HepG2 (cell line): Measurements from ENCODE around the gene MYO18A. TPM values are rescaled to one million over a fixed set of nuclear protein-coding genes. Genes with fewer than 3 reads are reported as not detected.

Source experiments
- CHD2 ChIP-seq: IDR thresholded peaks from 2 replicates; pipeline ENCODE4 v1.6.1; 2011; ENCODE audit warnings: low read depth, low read length, improper control_type of control experiment
- E2F5 ChIP-seq: sonication (generic); formaldehyde crosslinking; conservative IDR thresholded peaks from 2 replicates; pipeline ENCODE4 v1.4.0; 2020; ENCODE audit warnings: missing genetic modification reagents
- GFI1 ChIP-seq: sonication (generic); formaldehyde crosslinking; IDR thresholded peaks from 2 replicates; pipeline ENCODE4 v1.5.0; 2020; ENCODE audit warnings: missing genetic modification reagents, mild to moderate bottlenecking, borderline replicate concordance
- KAT8 ChIP-seq: IDR thresholded peaks from 2 replicates; pipeline ENCODE4 v1.6.1; 2016; ENCODE audit warnings: missing genetic modification reagents, missing compliant biosample characterization
- KDM2A ChIP-seq: sonication (generic); formaldehyde crosslinking; IDR thresholded peaks from 2 replicates; pipeline ENCODE4 v1.4.0; 2020; ENCODE audit warnings: low read depth, missing genetic modification reagents, borderline replicate concordance
- MAZ ChIP-seq, 2 experiments: sonication (generic) in 1 of 2; formaldehyde crosslinking in 1 of 2; IDR thresholded peaks; 2 replicates each; pipeline versions ENCODE4 v1.5.0 to v1.6.1; 2012 to 2020; ENCODE audit warnings: low read depth in 2 of 2, mild to moderate bottlenecking in 2 of 2, borderline replicate concordance in 1 of 2, improper control_type of control experiment in 1 of 2, low read length in 1 of 2, missing genetic modification reagents in 1 of 2, moderate library complexity in 1 of 2
- NR2F2 ChIP-seq: IDR thresholded peaks from 2 replicates; pipeline ENCODE4 v1.6.1; 2012; ENCODE audit warnings: low read depth, inconsistent platforms, borderline replicate concordance
- POLR2AphosphoS5 ChIP-seq: IDR thresholded peaks from 2 replicates; pipeline ENCODE4 v1.6.1; 2012; ENCODE audit warnings: low read depth, low read length
- TFDP2 ChIP-seq: sonication (generic); formaldehyde crosslinking; IDR thresholded peaks from 2 replicates; pipeline ENCODE4 v1.4.0; 2020; ENCODE audit warnings: missing genetic modification reagents
- ZBTB20 ChIP-seq: sonication (generic); formaldehyde crosslinking; IDR thresholded peaks from 2 replicates; pipeline ENCODE4 v1.8.1; 2023; ENCODE audit warnings: missing genetic modification reagents, low read depth, mild to moderate bottlenecking, borderline replicate concordance
- ZFP36L1 ChIP-seq: sonication (generic); formaldehyde crosslinking; IDR thresholded peaks from 2 replicates; pipeline ENCODE4 v1.8.0; 2022; ENCODE audit warnings: mild to moderate bottlenecking, missing genetic modification reagents, moderate library complexity
- ZNF225 ChIP-seq: sonication (generic); formaldehyde crosslinking; IDR thresholded peaks from 2 replicates; pipeline ENCODE4 v1.4.0; 2020; ENCODE audit warnings: mild to moderate bottlenecking, missing genetic modification reagents
- polyA plus RNA-seq, 8 experiments: library from polyadenylated mRNA; depleted of rRNA in 3 of 8; stranded (reverse) in 7 of 8; unstranded in 1 of 8; fragments of >200 nt; fragmentation: Illumina TruSeq in 4 of 8; extraction: Trizol in 4 of 8; gene quantifications; 2 replicates each; pipeline versions ENCODE4 v1.2.1 to v1.2.3, GENCODE V29; 2011 to 2016; ENCODE audit warnings: low read depth in 4 of 8, missing spikeins in 1 of 8, mixed read lengths in 1 of 8; ENCODE audit not compliant: insufficient read depth in 1 of 8
- total RNA-seq, 5 experiments: library from RNA; depleted of rRNA; stranded (reverse); fragments of >200 nt; fragmentation: Illumina TruSeq; extraction: Trizol; gene quantifications; 2 replicates each; pipeline ENCODE4 v1.2.3, GENCODE V29; 2016; ENCODE audit warnings: low read depth in 1 of 5
- TF ChIP-seq, protein P1 (sequence below): sonication (generic); formaldehyde crosslinking; IDR thresholded peaks from 2 replicates; pipeline ENCODE4 v1.4.0; 2020; ENCODE audit warnings: missing genetic modification reagents, borderline replicate concordance
- TF ChIP-seq, protein P2 (sequence below), 2 experiments: sonication (generic) in 1 of 2; formaldehyde crosslinking in 1 of 2; IDR thresholded peaks; 2 replicates each; pipeline versions ENCODE4 v1.4.0 to v1.6.1; 2018 to 2020; ENCODE audit warnings: missing genetic modification reagents in 2 of 2, borderline replicate concordance in 1 of 2, low read depth in 1 of 2, mild to moderate bottlenecking in 1 of 2, missing biosample characterization in 1 of 2
- TF ChIP-seq, protein P3 (sequence below): IDR thresholded peaks from 2 replicates; pipeline ENCODE4 v1.6.1; 2016; ENCODE audit warnings: low read depth
- TF ChIP-seq, protein P4 (sequence below): sonication (generic); formaldehyde crosslinking; IDR thresholded peaks from 2 replicates; pipeline ENCODE4 v1.5.0; 2020; ENCODE audit warnings: mild to moderate bottlenecking, low read depth, missing genetic modification reagents, borderline replicate concordance

The MYO18A gene
- total and polyA plus RNA-seq, 2 of the 13 experiments (the other 11 are each of a cell fraction or from before 2014, with no cell fraction given): 16.8 to 24.8 TPM

DNA sequence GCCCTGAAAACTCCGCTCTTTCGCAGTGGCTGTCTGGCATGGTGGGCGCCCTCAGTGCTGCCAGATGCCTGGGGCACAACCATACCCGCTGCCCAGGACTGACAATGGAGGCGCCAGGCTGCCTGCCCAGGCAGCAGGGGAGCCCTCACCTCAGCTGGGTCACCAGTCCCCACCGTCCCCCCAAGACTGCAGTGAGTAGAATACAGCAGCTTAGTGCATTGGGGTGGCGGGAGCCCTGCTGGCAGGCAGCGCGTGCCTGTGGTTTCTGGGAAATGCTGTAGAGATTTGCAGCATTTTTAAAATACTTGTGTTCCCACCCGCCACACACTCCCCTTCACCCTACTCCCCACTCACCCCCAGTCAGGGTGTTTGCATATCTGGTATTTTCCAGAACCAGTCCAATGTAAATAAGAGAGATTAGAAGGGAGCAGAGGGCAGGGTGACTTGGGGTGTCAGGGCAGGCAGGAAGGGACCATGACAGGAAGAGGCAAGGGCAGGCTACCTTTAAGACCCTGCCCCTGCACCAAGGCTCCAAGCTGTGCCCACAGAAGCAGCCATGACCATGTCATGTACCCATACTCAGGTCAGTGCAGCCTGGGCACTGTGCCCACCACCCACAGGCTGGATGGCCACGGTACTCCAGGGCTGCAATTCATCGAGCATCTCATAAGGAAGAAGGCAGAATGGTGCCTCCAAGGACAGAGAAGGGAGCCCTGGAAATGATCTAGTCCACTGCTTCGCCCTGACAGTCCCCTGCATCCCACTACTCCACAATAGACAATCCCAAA, 21.5 kb downstream of the MYO18A start (continued):
- TF ChIP-seq, protein P1, sequence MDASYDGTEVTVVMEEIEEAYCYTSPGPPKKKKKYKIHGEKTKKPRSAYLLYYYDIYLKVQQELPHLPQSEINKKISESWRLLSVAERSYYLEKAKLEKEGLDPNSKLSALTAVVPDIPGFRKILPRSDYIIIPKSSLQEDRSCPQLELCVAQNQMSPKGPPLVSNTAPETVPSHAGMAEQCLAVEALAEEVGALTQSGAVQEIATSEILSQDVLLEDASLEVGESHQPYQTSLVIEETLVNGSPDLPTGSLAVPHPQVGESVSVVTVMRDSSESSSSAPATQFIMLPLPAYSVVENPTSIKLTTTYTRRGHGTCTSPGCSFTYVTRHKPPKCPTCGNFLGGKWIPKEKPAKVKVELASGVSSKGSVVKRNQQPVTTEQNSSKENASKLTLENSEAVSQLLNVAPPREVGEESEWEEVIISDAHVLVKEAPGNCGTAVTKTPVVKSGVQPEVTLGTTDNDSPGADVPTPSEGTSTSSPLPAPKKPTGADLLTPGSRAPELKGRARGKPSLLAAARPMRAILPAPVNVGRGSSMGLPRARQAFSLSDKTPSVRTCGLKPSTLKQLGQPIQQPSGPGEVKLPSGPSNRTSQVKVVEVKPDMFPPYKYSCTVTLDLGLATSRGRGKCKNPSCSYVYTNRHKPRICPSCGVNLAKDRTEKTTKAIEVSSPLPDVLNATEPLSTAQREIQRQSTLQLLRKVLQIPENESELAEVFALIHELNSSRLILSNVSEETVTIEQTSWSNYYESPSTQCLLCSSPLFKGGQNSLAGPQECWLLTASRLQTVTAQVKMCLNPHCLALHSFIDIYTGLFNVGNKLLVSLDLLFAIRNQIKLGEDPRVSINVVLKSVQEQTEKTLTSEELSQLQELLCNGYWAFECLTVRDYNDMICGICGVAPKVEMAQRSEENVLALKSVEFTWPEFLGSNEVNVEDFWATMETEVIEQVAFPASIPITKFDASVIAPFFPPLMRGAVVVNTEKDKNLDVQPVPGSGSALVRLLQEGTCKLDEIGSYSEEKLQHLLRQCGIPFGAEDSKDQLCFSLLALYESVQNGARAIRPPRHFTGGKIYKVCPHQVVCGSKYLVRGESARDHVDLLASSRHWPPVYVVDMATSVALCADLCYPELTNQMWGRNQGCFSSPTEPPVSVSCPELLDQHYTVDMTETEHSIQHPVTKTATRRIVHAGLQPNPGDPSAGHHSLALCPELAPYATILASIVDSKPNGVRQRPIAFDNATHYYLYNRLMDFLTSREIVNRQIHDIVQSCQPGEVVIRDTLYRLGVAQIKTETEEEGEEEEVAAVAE (CRISPR knock-in tag): peak; percentile 52; the same call in 1 of the 2 replicates
- no peak for TF ChIP-seq CHD2
- TF ChIP-seq KAT8: peak; percentile 52; the same call in 1 of the 2 replicates
- TF ChIP-seq MAZ (IDR thresholded peaks at IDR 0.05; ENCODE audit: borderline replicate concordance, low read depth, low read length): peak; percentile 78
- 0 out of 2 replicates have a peak, but pooled peaks have one; percentile 34 for TF ChIP-seq MAZ (CRISPR knock-in tag; IDR thresholded peaks at IDR 0.05; ENCODE audit: low read depth)
- TF ChIP-seq TFDP2 (CRISPR knock-in tag): 0 out of 2 replicates have a peak, but pooled peaks have one; percentile 33
- TF ChIP-seq KDM2A: 0 out of 2 replicates have a peak, but pooled peaks have one; percentile 17
- no peak for TF ChIP-seq ZNF225 (CRISPR knock-in tag)
- TF ChIP-seq E2F5 (CRISPR knock-in tag): no peak
- TF ChIP-seq, protein P2, sequence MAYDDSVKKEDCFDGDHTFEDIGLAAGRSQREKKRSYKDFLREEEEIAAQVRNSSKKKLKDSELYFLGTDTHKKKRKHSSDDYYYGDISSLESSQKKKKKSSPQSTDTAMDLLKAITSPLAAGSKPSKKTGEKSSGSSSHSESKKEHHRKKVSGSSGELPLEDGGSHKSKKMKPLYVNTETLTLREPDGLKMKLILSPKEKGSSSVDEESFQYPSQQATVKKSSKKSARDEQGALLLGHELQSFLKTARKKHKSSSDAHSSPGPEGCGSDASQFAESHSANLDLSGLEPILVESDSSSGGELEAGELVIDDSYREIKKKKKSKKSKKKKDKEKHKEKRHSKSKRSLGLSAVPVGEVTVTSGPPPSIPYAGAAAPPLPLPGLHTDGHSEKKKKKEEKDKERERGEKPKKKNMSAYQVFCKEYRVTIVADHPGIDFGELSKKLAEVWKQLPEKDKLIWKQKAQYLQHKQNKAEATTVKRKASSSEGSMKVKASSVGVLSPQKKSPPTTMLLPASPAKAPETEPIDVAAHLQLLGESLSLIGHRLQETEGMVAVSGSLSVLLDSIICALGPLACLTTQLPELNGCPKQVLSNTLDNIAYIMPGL (CRISPR knock-in tag; IDR thresholded peaks at IDR 0.05; ENCODE audit: borderline replicate concordance in 1 of 2, low read depth in 1 of 2): peak in 1 of 2 experiments; percentile 20; a peak in 1 of 4 replicates
- peak; percentile 45; the same call in 1 of the 2 replicates for TF ChIP-seq ZBTB20 (CRISPR knock-in tag)
- TF ChIP-seq NR2F2: peak; percentile 83; the same call in 1 of the 2 replicates
- TF ChIP-seq ZFP36L1: no peak
- TF ChIP-seq GFI1 (CRISPR knock-in tag): peak; percentile 89
- no peak for TF ChIP-seq POLR2AphosphoS5
- TF ChIP-seq, protein P3, sequence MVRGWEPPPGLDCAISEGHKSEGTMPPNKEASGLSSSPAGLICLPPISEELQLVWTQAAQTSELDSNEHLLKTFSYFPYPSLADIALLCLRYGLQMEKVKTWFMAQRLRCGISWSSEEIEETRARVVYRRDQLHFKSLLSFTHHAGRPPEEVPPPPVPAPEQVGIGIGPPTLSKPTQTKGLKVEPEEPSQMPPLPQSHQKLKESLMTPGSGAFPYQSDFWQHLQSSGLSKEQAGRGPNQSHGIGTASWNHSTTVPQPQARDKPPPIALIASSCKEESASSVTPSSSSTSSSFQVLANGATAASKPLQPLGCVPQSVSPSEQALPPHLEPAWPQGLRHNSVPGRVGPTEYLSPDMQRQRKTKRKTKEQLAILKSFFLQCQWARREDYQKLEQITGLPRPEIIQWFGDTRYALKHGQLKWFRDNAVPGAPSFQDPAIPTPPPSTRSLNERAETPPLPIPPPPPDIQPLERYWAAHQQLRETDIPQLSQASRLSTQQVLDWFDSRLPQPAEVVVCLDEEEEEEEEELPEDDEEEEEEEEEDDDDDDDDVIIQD (CRISPR knock-in tag): peak; percentile 70
- TF ChIP-seq, protein P4, sequence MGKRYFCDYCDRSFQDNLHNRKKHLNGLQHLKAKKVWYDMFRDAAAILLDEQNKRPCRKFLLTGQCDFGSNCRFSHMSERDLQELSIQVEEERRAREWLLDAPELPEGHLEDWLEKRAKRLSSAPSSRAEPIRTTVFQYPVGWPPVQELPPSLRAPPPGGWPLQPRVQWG (CRISPR knock-in tag): no peak
